GM12878 (cell line): ENCODE measurements around the gene NCKAP5. TPM values are rescaled to one million over a fixed set of nuclear protein-coding genes. Genes with fewer than 3 reads are reported as not detected.

Experiments used
- ATAC-seq: fragments of 200-7000 bp; cut with Tn5 transposase; 3 replicates; pipeline ENCODE4 v1.9.1; 2020; ENCODE audit warnings: mild to moderate bottlenecking, moderate library complexity
- BruUV-seq: library from RNA; stranded (reverse); fragments of 400-500 nt; replicated peaks from 2 replicates; lab custom pipeline; 2021; lab: Mats Ljungman, UMichigan
- CTCF ChIA-PET: fragments of 300-600 bp; sonication (Branson Sonifier 250); formaldehyde crosslinking; extraction: SDS; loops from one replicate; lab custom pipeline; 2021; ENCODE audit warnings: inconsistent platforms; lab: Yijun Ruan, JAX
- POLR2A ChIA-PET: fragments of 350-600 bp; formaldehyde crosslinking; extraction: SDS; loops from one replicate; lab custom pipeline; 2021; ENCODE audit warnings: inconsistent platforms; lab: Charles Lee
- RAD21 ChIA-PET: fragments of 300-600 bp; sonication (Branson Sonifier 250); formaldehyde crosslinking; loops from one replicate; lab custom pipeline; 2023; ENCODE audit warnings: antibody characterized with exemption; ENCODE audit not compliant: unreplicated experiment; lab: Charles Lee
- SMC1A ChIA-PET: fragments of 300-600 bp; sonication (Branson Sonifier 250); formaldehyde crosslinking; loops from one replicate; lab custom pipeline; 2023; ENCODE audit not compliant: unreplicated experiment, uncharacterized antibody; lab: Charles Lee
- DNase-seq: peaks from one replicate; pipeline ENCODE4 v3.0.0-alpha.2; 2011; ENCODE audit warnings: low read depth, low spot score
- FAIRE-seq: peaks from 3 replicates; lab custom pipeline; 2011; peaks lifted over from hg19 to GRCh38; lab: Jason Lieb, UNC
- H2AFZ ChIP-seq: 2 replicates; pipeline ENCODE4 v1.6.0; 2011; ENCODE audit warnings: low read depth, low read length, control low read depth; ENCODE audit not compliant: control insufficient read depth
- H3K27ac ChIP-seq: 2 replicates; pipeline ENCODE4 v1.5.1; 2011; ENCODE audit warnings: control low read depth; ENCODE audit not compliant: control insufficient read depth, insufficient read depth
- H3K27me3 ChIP-seq, 2 experiments: replicated peaks in 1 of 2; 2 replicates each; pipeline versions ENCODE4 v1.6.0 to v1.6.1; 2011; ENCODE audit warnings: low read length in 1 of 2; ENCODE audit not compliant: control insufficient read depth in 2 of 2, insufficient read depth in 2 of 2
- H3K36me3 ChIP-seq, 2 experiments: 2 replicates each; pipeline ENCODE4 v1.5.1; 2011; ENCODE audit warnings: low read length in 1 of 2; ENCODE audit not compliant: control insufficient read depth in 2 of 2, insufficient read depth in 2 of 2
- H3K4me1 ChIP-seq: 2 replicates; pipeline ENCODE4 v1.6.1; 2011; ENCODE audit warnings: mild to moderate bottlenecking, low read length, moderate library complexity, mixed read lengths; ENCODE audit not compliant: control insufficient read depth, insufficient read depth
- H3K4me2 ChIP-seq: 2 replicates; pipeline ENCODE4 v1.6.0; 2011; ENCODE audit warnings: control low read depth; ENCODE audit not compliant: control insufficient read depth, insufficient read depth
- H3K4me3 ChIP-seq: fragments of 200-600 bp; sonication (generic); 2 replicates; pipeline ENCODE4 v1.5.1; 2016
- H3K79me2 ChIP-seq: 2 replicates; pipeline ENCODE4 v1.6.0; 2011; ENCODE audit warnings: low read length; ENCODE audit not compliant: control insufficient read depth, insufficient read depth
- H3K9ac ChIP-seq: 2 replicates; pipeline ENCODE4 v1.8.0; 2011; ENCODE audit warnings: low read length, control low read depth, mixed read lengths; ENCODE audit not compliant: control insufficient read depth, insufficient read depth
- H3K9me3 ChIP-seq: replicated peaks from 3 replicates; pipeline ENCODE4 v1.5.1; 2011; ENCODE audit warnings: mild to moderate bottlenecking, low read length; ENCODE audit not compliant: control insufficient read depth, insufficient read depth
- H4K20me1 ChIP-seq: 2 replicates; pipeline ENCODE4 v1.6.0; 2011; ENCODE audit not compliant: control insufficient read depth, insufficient read depth
- BCL3 ChIP-seq: IDR thresholded peaks from 2 replicates; pipeline ENCODE4 v1.6.1; 2011; ENCODE audit warnings: borderline replicate concordance, low read depth, mild to moderate bottlenecking, moderate library complexity, low read length; ENCODE audit not compliant: insufficient read depth, poor library complexity, severe bottlenecking
- CBX3 ChIP-seq: fragments of 200-600 bp; sonication (generic); IDR thresholded peaks from 2 replicates; pipeline ENCODE4 v1.6.1; 2016; ENCODE audit warnings: low read depth, borderline replicate concordance
- CBX5 ChIP-seq: sonication (generic); IDR thresholded peaks from 2 replicates; pipeline ENCODE4 v1.6.1; 2016; ENCODE audit warnings: low read depth, moderate library complexity, mild to moderate bottlenecking, inconsistent platforms
- ESRRA ChIP-seq: IDR thresholded peaks from 2 replicates; pipeline ENCODE4 v1.6.1; 2012; ENCODE audit warnings: mild to moderate bottlenecking, low read length, improper control_type of control experiment
- HSF1 ChIP-seq: fragments of 150-350 bp; IDR thresholded peaks from 2 replicates; pipeline ENCODE4 v1.6.1; 2014; ENCODE audit warnings: mild to moderate bottlenecking, low read depth, low read length
- MYB ChIP-seq: fragments of 150-350 bp; IDR thresholded peaks from 2 replicates; pipeline ENCODE4 v1.6.1; 2014; ENCODE audit warnings: mild to moderate bottlenecking, low read depth, low read length, borderline replicate concordance
- NBN ChIP-seq: fragments of 450-650 bp; IDR thresholded peaks from 2 replicates; pipeline ENCODE4 v1.6.1; 2016
- PAX8 ChIP-seq: fragments of 450-650 bp; IDR thresholded peaks from 2 replicates; pipeline ENCODE4 v1.6.1; 2017; ENCODE audit warnings: mild to moderate bottlenecking, moderate library complexity
- RUNX3 ChIP-seq: IDR thresholded peaks from 2 replicates; pipeline ENCODE4 v1.6.1; 2012; ENCODE audit warnings: low read length, inconsistent platforms
- SMAD1 ChIP-seq: fragments of 450-650 bp; IDR thresholded peaks from 2 replicates; pipeline ENCODE4 v1.6.1; 2018; ENCODE audit warnings: mild to moderate bottlenecking, low read depth; ENCODE audit not compliant: partially characterized antibody
- TCF12 ChIP-seq: IDR thresholded peaks from 2 replicates; pipeline ENCODE4 v1.6.1; 2011; ENCODE audit warnings: low read depth, mild to moderate bottlenecking, low read length
- ZBTB40 ChIP-seq: fragments of 450-650 bp; IDR thresholded peaks from 2 replicates; pipeline ENCODE4 v1.6.1; 2016; ENCODE audit warnings: mild to moderate bottlenecking, moderate library complexity, borderline replicate concordance
- WGBS: methylation state at CpG from one replicate; pipeline ENCODE4 v1.1.6; 2016; ENCODE audit warnings: low lambda C conversion rate; ENCODE audit not compliant: insufficient replicate concordance, insufficient coverage; ENCODE audit errors: missing lambda C conversion rate; 5-methylcytosine and 5-hydroxymethylcytosine counted together
- in situ Hi-C: fragments of 300-500 bp; cut with MboI; formaldehyde crosslinking; loops from 9 replicates; pipeline ENCODE4 v1.14.3; 2018; ENCODE audit warnings: mixed read lengths
- intact Hi-C: fragments of 100-400 bp; cut with micrococcal nuclease; formaldehyde crosslinking; loops from one replicate; pipeline ENCODE4 v1.14.2; 2022; ENCODE audit not compliant: unreplicated experiment
- polyA plus RNA-seq, 11 experiments: library from polyadenylated mRNA; depleted of rRNA in 4 of 11; unstranded in 6 of 11; stranded (reverse) in 5 of 11; fragments of >200 nt; fragmentation: Nextera tagmentation in 4 of 11; fragmentation: Illumina TruSeq in 1 of 11; extraction: Ambion mirVana in 4 of 11; extraction: Trizol in 1 of 11; gene quantifications; 1 replicate in 1 of 11; 2 replicates in 10 of 11; pipeline versions ENCODE4 v1.2.1 to v1.2.3, GENCODE V29; 2011 to 2016; ENCODE audit warnings: inconsistent platforms in 2 of 11, missing spikeins in 2 of 11, low read depth in 1 of 11
- total RNA-seq, 4 experiments: library from RNA; depleted of rRNA in 3 of 4; stranded (reverse); fragments of >200 nt in 3 of 4; fragmentation: Illumina TruSeq in 1 of 4; extraction: Trizol in 1 of 4; gene quantifications; 2 replicates each; pipeline versions ENCODE4 v1.2.1 to v1.2.3, GENCODE V29; 2013 to 2021

The NCKAP5 gene
- total and polyA plus RNA-seq, 10 of the 15 experiments (the other 5 are each of a cell fraction or from before 2014, with no cell fraction given) = 0.06 to 0.44 (median 0.16) TPM

GRCh38 chr2:133574186-133574585 is 5.9 kb upstream of the NCKAP5 start (continued):
- TF ChIP-seq BCL3 = no peak
- no peak for TF ChIP-seq SMAD1
- no peak for TF ChIP-seq TCF12
- TF ChIP-seq PAX8 = no peak
- no peak for TF ChIP-seq MYB

- H3K4me2 ChIP-seq = no peak overlapping the region
- DNase-seq (no peak), FAIRE-seq (no peak), ATAC-seq (no peak)
- H2AFZ ChIP-seq = no peak overlapping the region
- no peaks in the 10 kb centered on the region for H4K20me1 ChIP-seq
- no peaks in the 10 kb centered on the region for H3K4me1 ChIP-seq
- TF ChIP-seq ESRRA (no peak), HSF1 (no peak), RUNX3 (no peak), CBX5 (no peak), NBN (no peak), CBX3 (no peak), ZBTB40 (no peak)
- H3K27ac ChIP-seq = no peak overlapping the region
- no peaks in the 10 kb centered on the region for H3K9me3 ChIP-seq
- 12% methylated on average over 6 of the region's 6 CpGs for WGBS
- no peaks in the 10 kb centered on the region; a peak in 1 of 4 replicates for H3K27me3 ChIP-seq
- ChIA-PET POLR2A (no interaction called here), RAD21 (no interaction called here), SMC1A (no interaction called here), CTCF (no interaction called here)
- H3K79me2 ChIP-seq = no peaks in the 10 kb centered on the region
- no TSS peak for BruUV-seq
- intact Hi-C loops (no loop called here), in situ Hi-C loops (loop anchor here (25.0 kb wide), 1 partner anchor 1036 kb away; no protein-coding TSS in a partner anchor)
- no peaks in the 10 kb centered on the region for H3K36me3 ChIP-seq
- H3K9ac ChIP-seq = no peak overlapping the region
- H3K4me3 ChIP-seq = no peak overlapping the region
Observed at GRCh38 chr2:133573491-133574162, 5.4 kb upstream of the NCKAP5 start.
